Stimulated activated naive CD8-positive, alpha-beta T cell treated with anti-CD3 and anti-CD28 coated beads, Interleukin-15, Interleukin-2, amounts not matched to agents 100 U/mL and 50 U/mL, for 24 hours (primary cell): ENCODE measurements around the gene MBD5.
A peak's percentile ranks its signal among the peaks of the same experiment; 100 is the strongest.
"Not testable (repeated sequence)": the region's sequence is repeated elsewhere in the genome, so short reads cannot be mapped to it uniquely, and the experiment has no call there.

Experiments used
- ATAC-seq: fragments of 150-1000 bp; cut with Tn5 transposase; one replicate; pipeline ENCODE4 v1.10.0; 2021
- DNase-seq: peaks from one replicate; pipeline ENCODE4 v3.0.0; 2021

Gene MBD5

GRCh38 chr2:148021059-148021861 lies at the start of gene MBD5:
Gene MBD5, plus strand, starts transcription at chr2:148021091.
- DNase-seq (peak; percentile 50), ATAC-seq (peak; percentile 34)

- DNase-seq (no peak), ATAC-seq (no peak)
These were observed 44.8 kb upstream of the MBD5 start for GRCh38 chr2:147976102-147976501.

DNA sequence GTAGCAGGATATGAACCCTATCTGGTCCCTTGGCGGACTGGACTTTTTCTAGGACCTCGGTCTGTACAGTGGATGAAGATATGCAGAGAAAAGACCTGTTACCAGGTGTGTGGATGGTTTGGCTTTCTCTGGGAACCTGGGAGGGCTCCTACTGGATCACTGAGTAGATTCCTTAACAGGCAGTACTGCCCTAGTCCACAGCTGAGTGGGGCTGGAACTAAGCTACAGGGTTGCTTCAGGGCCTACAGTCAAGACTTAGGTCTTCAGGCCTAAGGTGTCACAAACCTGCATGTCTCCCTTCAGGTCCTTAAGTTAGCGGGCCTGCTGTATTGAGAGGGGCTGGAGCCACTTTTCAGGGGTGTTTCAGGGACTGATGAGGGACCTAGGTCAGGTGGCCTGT lies 43.2 kb upstream of the MBD5 start:
- DNase-seq: no peak
- no peak for ATAC-seq

DNA sequence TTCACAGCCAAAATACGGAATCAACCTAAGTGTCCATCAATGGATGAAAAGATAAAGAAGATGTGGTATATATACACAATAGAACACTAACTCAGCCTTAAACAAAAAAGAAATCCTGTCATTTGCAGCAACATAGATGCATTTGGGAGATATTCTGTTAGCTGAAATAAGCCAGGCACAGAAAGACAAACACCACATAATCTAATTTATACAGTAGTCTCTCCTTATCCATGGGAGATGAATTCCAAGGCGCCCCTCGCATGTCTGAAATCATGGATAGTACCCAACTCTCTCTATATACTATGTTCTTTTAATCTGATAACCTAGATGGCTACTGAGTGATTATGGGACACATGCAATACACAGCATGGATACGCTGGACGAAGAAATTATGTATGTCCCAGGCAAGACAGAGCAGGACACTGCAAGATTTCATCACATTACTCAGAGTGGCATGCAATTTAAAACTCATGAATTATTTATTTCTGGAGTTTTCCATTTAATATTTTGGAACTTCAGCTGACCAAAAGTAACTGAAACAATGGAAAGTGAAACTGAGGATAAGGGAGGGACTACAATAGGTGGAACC lies 39.9 kb upstream of the MBD5 start:
- DNase-seq: no peak
- no peak for ATAC-seq

- DNase-seq (no peak), ATAC-seq (no peak)
These were observed 31.8 kb upstream of the MBD5 start for GRCh38 chr2:147989102-147989501.

GRCh38 chr2:147989809-147990403 lies 31.0 kb upstream of the MBD5 start:
- ATAC-seq (no peak), DNase-seq (no peak)

- not testable (repeated sequence) for DNase-seq, ATAC-seq
These were observed 25.9 kb upstream of the MBD5 start for GRCh38 chr2:147994965-147995364.

DNA sequence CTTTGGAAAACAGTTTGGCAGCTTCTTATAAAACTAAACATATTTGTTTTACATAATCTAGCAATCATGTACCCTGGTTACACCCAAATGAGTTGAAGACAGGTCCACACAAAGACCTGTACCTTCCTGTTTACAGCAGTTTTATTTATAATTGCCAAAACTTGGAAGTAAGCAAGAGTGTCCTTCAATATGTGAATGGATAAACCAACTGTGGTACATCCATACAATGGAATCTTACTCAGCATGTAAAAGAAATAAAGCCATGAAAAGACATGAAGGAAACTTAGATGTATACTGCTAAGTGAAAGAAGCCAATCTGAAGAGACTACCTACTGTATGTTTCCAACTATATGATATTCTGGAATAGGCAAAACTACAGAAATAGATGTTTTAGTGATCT lies 24.1 kb upstream of the MBD5 start:
- DNase-seq: no peak
- no peak for ATAC-seq

- DNase-seq: no peak
- ATAC-seq: no peak
These were observed 22.7 kb upstream of the MBD5 start for GRCh38 chr2:147998203-147998602.

- DNase-seq (no peak), ATAC-seq (no peak)
These were observed 21.8 kb upstream of the MBD5 start for GRCh38 chr2:147999126-147999525.

DNA sequence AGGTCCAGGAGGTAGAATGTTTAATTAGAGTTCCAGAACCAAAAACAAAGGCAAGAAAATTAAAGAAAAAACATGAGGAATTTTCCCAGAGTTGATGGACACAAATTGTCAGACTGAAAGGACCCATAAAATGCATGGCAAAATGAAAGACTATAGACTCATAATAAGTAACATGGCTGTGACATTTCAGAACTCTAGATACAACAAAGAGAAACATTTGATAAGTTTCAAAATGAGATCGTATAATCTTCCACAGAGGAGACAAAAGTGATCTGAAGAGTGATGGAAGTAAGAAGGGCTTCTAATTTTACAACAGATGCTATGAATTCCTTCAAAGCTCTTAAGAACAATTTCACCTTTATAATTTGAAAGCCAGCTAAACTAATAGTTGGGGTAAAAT lies 20.8 kb upstream of the MBD5 start:
- DNase-seq (no peak), ATAC-seq (no peak)

GRCh38 chr2:148002420-148002819 lies 18.5 kb upstream of the MBD5 start:
- DNase-seq, ATAC-seq: not testable (repeated sequence)

DNA sequence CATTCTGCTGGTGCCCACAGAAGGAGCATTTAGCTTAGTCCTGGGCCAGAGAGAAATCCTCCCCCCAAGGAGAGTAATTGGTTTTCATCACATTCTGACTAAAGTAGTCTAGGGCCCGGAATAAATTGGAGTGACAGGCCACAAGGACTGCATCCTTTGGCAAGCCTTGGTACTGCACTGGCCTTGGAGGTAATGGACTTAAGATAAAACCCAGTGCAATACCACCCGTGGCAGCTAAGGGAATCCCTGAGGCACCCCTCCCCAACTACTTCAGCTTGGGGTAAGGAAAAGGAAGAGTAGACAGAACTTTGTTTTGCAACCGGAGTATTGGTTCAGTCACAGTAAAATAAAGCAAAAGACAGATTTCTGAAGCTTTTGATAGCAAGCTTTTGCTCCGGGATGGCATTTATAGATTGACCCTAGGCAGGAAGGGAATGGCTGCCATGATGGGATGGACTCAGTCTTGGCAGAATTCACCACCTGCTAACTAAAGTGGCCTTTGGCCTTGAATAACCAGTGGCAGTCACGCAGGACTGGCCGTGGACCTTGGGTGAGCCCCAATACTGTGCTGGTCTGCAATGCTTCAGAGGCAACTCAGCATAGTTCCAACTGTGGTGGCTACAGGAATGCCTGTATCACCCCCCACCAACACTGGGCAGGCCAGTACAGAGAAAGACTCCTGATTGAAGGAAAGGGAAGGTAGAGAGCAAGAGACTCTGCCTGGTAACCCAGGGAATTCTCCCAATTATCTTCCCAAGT lies 14.5 kb upstream of the MBD5 start:
- ATAC-seq (no peak), DNase-seq (no peak)

GRCh38 chr2:148007219-148007900 lies 13.5 kb upstream of the MBD5 start:
- DNase-seq (no peak), ATAC-seq (no peak)

DNA sequence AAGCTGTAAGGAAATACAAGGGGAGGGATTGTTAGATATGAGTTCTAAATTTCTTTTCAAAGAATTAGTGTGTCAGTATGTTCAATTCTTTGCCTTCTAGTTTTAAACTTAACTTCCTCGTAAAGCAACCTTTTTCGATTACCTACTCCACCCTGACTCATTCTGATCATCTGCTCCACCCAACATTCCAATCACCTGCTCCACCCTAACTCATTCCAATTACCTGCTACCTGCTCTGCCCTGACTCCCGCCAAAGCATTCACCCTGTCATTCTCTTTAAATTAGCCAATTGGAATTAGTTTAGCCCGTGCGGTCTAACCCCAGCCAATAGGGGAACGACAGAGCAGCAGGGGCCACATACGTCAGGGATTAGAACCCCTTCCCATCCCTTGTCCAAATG lies 12.5 kb upstream of the MBD5 start:
- not testable (repeated sequence) for DNase-seq, ATAC-seq

DNA sequence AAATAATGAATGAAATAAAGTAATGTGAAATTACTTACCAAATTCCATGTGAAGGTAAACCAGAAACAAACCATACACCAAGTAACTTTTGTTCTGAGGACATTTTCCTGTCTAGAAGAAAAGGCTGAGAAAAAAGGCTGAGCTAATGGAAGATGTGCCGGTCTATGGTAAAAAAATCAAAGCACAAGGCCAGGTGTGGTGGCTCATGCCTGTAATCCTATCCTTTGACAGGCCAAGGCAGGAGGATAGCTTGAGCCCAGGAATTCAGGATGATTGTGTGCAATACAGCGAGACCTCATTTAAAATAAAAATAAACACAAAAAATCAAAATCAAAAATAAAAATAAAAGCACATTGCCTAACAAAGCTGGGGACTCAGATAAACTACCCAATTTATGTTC lies 7.0 kb upstream of the MBD5 start:
- DNase-seq: no peak
- no peak for ATAC-seq

GRCh38 chr2:148014616-148015015 lies 6.3 kb upstream of the MBD5 start:
- DNase-seq: no peak
- no peak for ATAC-seq

GRCh38 chr2:148020111-148021058 lies 506 bp upstream of the MBD5 start, which contains the start of gene ORC4:
Gene ORC4, minus strand, starts transcription at chr2:148020737. Its CDS starts 44,779 bp downstream, at chr2:147975958.
- DNase-seq (peak; percentile 94), ATAC-seq (peak; percentile 94)

DNA sequence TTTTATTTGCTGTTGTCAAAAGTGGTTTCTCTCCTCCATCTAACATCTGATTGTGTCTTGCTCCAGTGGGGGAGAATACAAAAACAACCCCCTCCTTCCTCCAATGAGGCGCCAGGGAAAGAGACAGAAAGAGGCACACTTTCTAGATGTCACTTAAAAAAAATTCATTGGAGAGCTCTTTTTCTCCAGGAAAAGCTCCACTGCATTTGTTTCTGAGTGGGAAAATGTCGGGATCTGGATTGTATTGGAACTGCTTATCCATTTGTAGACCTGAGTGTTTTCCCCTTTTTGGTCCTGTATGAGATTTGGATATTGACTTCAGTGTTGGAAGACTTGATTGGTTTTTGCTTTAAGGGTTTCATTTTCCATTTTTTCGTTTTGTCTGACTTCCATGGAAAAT lies 995 bp downstream of the MBD5 start:
- DNase-seq (no peak), ATAC-seq (no peak)

DNA sequence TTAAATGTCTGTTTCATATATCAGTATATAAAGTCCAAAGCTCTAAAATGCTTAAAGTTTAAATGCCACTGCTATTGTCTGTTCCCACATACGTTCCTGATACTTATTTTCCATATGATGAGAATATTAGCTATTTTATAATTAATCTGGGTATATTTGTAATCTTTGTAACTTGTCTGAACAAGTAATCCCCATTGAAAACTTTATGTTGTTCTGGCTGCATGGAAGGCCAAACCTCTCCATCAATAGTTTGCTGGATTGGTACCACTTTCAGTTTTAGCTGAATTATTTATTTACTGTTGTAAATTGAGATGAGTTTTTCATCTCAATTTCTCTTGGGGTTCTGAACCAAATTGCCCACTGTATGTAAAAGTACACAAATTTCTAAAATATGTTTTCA lies 1.5 kb downstream of the MBD5 start:
- ATAC-seq (no peak), DNase-seq (no peak)

DNA sequence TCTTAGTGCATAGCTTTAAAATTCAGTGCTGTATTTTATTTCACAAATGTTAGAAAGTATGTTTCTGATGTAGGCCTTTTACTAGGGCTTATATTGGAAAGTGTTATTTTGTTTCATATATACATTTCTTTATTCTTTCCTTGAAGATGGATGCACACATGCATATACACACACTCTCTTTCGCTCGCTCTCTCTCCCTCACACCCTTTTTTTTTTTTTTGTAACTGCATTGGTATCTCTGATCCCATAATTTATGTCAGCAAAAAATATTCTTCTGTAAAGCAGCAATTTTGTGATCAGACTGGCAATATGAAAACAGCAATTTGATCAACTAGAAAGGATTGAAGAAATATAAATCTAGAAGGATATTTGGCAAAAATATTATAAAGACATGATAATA lies 2.0 kb downstream of the MBD5 start:
- DNase-seq: no peak
- no peak for ATAC-seq
